CD4-positive, alpha-beta T cell treated with Interleukin-15 for 1 hour (primary cell): ENCODE measurements around the gene SMYD3.
"Not testable (repeated sequence)": the region's sequence is repeated elsewhere in the genome, so short reads cannot be mapped to it uniquely, and the experiment has no call there.

Source experiments
- DNase-seq: peaks from one replicate; pipeline ENCODE4 v3.0.0-alpha.2; 2020

The SMYD3 gene

DNA sequence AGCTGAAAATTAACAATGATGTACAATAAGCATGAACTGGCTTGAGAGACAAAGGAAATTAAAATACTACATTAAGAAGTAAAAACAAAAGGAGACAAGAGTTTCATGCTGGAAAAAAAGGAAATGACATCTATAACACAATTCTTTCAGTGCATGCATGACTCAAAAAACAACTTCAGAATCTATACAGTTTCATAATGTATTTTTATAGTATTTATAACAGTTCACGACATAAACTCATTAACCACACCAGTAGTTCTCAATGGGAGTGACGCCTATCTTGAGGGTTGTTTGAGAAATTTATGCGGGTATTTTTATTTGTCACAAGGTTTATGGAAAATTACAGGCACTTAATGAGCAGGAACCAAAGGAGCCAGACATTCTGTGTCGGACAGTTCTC, 168.5 kb downstream of the SMYD3 start:
- no peak for DNase-seq

GRCh38 chr1:246338098-246338497, 169.0 kb downstream of the SMYD3 start:
- DNase-seq: no peak

GRCh38 chr1:246335151-246335550, 171.9 kb downstream of the SMYD3 start:
- no peak for DNase-seq

GRCh38 chr1:246333855-246334254, 173.2 kb downstream of the SMYD3 start:
- no peak for DNase-seq

- no peak for DNase-seq
Observed at GRCh38 chr1:246332078-246332477, 175.0 kb downstream of the SMYD3 start.

DNA sequence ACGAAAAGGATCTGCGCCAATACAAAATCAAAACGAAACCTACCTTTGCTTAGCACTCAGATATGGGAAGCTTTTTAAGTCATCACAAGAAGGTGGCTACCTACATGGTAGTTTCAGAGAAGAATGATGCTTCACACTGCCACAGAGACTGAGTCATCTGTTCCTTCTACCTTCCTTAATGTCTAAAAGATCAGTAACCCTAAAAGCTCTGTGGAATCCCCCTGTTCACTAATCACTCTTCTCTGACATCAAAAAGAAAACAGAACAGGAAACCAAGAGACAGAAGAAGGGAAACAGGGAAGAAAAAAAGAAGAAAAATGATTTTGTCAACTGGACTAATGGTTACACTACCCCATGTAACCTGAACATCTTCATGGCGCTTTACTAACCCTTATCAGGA, 177.2 kb downstream of the SMYD3 start:
- no peak for DNase-seq

DNA sequence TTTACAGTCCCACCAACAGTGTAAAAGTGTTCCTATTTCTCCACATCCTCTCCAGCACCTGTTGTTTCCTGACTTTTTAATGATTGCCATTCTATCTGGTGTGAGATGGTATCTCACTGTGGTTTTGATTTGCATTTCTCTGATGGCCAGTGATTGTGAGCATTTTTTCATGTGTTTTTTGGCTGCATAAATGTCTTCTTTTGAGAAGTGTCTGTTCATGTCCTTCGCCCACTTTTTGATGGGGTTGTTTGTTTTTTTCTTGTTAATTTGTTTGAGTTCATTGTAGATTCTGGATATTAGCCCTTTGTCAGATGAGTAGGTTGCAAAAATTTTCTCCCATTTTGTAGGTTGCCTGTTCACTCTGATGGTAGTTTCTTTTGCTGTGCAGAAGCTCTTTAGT, 177.8 kb downstream of the SMYD3 start:
- DNase-seq: not testable (repeated sequence)

DNA sequence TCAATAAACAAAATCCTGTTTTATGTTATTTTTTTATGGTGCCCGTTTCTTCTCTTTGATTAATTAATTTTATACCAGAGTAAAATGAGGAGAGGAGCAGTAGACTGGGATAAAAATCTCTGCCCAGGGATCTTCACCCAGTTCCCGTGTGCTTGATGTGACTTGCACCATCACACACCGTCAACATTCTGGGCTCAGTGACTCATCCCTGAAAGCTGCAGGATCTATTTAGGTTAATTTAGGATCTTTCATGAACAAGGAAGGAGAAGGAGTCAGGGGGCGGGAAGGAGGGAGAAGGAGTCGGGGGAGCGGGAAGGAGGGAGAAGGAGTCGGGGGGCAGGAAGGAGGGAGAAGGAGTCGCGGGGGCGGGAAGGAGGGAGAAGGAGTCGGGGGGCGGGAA, 182.4 kb downstream of the SMYD3 start:
- no peak for DNase-seq

DNA sequence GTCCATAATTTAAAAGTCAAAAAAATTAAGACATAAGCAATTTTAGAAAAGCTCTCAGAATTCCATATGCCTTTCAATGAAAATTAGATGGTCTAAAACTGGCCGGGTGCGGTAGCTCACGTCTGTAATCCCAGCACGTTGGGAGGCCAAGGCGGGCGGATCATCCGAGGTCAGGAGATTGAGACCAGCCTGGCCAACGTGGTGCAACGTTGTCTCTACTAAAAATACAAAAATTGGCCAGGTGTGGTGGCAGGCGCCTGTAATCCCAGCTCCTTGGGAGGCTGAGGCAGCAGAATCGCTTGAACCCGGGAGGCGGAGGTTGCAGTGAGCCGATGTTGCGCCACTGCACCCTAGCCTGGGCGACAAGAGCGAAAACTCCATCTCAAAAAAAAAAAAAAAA, 183.0 kb downstream of the SMYD3 start:
- DNase-seq: not testable (repeated sequence)

- no peak for DNase-seq
Observed at GRCh38 chr1:246320286-246320685, 186.8 kb downstream of the SMYD3 start.

DNA sequence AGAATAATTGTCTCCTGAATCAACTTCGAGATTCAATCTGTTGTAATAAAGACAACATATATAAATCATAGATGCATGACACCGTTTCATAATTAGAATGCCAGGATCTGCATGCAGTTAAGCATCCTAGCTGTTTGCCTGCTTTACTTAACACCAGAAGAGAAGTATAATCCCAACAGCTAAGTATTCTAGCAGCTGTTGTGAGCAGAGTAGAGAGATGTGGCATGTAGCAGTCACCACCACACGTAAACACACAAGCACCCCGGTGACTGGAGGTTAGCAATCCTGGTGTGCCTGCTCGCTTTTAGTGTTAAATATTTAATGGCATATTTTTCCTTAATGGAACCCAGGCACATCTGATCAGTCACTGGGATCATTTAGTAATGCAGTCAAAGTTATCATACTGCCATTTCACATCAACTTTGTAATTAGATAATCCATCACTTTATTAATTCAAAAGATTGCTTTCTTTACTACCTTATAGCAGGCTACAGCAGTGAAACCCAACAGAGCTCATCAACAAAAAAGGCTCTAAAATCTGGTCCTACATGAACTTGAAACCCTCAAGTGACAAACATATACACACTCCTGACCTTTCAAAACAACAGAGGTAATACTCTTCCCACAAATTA, 187.9 kb downstream of the SMYD3 start:
- no peak for DNase-seq

DNA sequence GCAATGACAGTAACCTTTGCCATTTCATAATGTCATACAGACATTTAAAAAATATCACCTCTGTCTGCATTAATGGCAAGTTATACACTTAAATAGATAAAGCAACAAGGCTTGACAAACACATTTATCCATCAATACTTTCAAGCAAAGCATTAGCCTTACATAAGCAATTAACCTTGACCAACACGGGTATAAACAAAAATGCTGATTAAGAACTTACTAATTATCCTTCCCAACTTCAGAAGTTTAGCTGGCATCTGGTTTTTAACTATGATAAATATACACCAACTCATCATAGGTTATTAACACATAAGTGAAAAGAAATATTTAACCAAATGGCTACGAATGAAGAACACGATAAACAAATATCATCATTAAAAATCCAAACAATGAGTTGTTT, 188.5 kb downstream of the SMYD3 start:
- no peak for DNase-seq

DNA sequence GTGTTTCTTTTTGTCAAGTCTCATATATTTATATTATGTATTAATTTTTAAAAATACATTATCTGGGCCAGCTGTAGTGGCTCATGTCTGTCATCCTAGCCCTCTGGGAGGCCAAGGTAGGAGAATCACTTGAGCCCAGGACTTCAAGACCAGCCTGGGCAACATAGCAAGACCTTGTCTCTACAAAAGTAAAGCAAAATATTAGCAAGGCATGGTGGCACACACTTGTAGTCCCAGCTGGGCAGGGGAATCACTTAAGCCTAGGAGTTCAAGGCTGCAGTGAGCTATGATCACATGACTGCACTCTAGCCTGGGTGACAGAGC, 189.1 kb downstream of the SMYD3 start:
- DNase-seq: no peak

DNA sequence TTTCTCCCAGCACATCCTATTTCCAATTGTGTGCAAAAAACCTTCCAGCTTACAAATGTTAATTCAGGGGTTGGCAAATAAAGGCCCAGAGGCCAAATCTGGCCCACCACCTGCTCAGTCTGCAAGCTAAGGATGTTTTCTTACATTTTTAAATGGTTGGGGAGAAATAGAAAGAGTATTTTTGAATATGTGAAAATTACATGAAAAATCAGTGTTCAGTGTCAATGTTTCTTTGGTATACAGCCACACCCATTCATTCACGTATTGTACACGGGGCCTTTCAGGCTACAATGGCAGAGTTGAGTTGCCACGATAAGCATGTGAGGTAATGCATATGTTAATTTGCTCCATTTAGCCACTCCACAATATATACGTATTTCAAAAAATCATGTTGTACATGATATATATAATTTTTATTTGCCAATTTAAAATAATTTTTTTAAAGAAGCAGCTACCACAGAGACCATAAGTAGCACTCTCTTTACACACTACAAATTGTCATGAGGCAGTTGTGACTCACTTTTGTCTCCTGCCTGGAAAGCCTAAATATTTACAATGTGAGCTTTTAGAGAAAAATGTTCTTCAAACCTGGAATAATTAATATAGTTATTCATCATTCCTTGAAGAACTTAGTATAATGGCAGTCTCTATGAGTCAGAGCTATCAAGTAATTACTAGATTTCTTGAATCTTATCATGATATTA, 189.6 kb downstream of the SMYD3 start:
- no peak for DNase-seq

GRCh38 chr1:246311461-246311860, 195.6 kb downstream of the SMYD3 start:
- DNase-seq: no peak

DNA sequence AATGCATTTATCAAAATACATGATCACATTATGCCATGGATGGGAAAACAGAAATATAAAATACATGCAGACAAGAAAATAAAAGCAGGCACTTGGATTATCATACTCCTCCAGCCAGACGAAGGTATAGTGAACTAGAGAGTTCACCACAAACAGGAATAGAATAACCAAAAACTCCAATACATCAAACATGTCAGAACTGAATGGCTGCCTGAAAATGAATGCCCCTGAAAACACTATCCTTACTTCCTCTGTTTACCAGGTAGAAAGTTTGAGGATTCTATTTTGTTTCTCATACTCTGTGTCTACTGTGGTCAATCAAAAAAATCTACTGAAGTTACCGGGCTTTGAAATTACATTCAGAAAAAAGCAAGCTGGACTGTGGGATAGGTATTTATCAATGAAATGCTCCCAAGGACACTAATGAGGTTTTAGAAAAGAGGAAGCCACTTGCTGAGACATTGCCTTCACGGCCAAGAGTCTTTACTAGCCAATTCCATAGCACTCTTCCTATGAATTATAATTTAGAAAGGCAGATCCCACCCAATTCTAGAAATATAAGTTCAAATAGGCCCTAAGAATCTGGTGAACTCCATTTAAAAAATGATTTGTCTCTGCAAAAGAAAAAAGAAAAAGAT, 197.7 kb downstream of the SMYD3 start:
- DNase-seq: no peak

DNA sequence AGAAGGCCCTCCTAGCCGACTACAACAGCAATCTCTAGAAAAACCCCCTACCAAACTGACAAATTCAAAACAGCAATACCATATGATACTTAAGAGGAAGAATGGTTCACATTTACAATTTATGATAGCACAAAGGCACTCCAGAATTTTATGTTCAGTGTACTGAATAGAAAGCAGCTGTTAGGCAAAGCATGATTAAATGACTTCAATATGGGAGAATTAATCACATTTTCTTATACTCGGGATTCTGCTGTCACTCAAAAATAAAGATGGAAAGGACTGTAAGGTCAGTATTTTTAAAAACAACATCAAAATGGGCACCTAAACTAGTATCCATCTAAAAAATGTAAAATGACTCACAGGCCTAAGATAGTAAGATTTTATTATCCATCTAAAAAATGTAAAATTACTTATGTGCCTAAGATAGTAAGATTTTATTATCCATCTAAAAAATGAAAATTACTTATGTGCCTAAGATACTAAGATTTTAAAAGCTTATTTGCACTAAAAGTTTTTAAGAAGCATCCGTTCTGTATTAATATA, 198.5 kb downstream of the SMYD3 start:
- no peak for DNase-seq

GRCh38 chr1:246306415-246307037, 200.6 kb downstream of the SMYD3 start:
- DNase-seq: no peak

GRCh38 chr1:246304484-246305259, 202.4 kb downstream of the SMYD3 start:
- no peak for DNase-seq

- no peak for DNase-seq
Observed at GRCh38 chr1:246302711-246303317, 204.3 kb downstream of the SMYD3 start.

DNA sequence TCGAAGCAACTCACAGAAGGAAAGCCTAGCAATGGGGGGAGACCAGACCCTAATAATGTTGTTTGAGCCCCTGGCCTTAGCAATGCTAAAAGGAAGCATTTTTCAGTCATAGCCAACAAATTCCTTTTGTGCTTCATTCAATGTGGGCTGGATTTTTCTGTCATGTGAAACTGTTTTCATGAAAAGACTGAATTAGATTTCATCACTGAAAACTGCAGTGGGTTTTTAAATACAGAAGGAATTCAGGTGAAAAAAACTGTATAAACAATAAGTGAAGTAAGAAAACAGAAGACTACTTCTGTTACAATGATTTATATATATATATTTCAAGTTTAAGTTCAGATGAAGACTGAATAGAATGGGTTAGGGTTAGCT, 204.8 kb downstream of the SMYD3 start:
- no peak for DNase-seq

DNA sequence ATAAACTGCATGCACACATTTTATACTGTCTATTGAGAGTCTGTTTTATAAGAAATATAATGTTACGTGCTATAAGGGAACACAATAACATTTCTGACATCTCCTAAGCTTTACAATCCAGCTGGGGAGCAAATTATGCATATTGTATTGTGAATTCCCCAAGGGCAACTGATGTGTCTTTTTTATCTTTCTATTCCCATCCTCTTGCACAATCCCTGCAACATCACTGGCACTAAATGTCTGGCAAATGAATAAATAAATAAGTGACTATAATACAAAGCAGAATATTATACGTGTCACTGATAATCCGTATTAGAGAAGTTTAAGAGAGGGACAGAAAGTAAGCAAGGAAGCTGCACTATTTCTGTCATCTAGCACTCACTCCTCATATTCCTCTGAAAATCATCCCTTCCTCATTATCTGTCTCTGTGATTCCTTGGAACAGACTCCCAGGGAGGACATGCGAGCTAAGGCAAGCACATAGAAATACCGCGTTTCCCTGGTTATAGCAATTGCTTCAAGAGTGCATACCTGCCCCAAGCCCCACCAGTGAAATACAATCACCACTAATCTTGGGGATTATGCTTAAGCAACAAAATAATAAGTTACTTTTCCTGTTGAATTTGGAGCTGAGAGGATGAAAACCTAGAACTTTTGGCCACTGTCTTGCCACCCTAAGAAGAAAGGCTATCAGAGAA, 205.4 kb downstream of the SMYD3 start:
- no peak for DNase-seq
